ENCODE measurements around the gene TRIP11. TPM values are rescaled to one million over a fixed set of nuclear protein-coding genes. Genes with fewer than 3 reads are reported as not detected.

The TRIP11 gene
- total RNA-seq, 1 donor from 2014 or later, result 49.7 TPM

DNA sequence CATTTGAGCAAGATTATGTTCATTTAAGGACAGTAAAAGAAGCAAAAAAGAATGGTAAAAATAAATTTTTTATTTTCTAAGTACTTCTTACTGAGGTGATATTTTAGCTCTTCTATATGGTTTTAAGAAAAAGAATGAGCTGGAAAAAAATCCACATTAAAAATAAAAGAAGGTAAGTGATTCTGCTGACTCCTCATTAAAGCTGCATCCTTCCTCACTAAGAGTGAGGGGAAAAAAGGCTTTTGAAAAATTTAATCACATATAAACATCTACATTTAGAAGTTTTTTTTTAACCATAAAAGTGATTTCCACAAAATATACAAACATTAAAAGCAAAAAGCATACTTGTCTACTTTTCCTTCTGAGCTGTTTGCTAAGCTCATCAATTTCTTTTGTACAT is 64.1 kb downstream of the TRIP11 start:
- intact Hi-C loops (cut with micrococcal nuclease), result no loop called here
- H3K36me3 ChIP-seq, result peaks cover 66% of the 10 kb centered on the region
- no peak overlapping the region for H3K4me3 ChIP-seq
- TF ChIP-seq, protein P1, sequence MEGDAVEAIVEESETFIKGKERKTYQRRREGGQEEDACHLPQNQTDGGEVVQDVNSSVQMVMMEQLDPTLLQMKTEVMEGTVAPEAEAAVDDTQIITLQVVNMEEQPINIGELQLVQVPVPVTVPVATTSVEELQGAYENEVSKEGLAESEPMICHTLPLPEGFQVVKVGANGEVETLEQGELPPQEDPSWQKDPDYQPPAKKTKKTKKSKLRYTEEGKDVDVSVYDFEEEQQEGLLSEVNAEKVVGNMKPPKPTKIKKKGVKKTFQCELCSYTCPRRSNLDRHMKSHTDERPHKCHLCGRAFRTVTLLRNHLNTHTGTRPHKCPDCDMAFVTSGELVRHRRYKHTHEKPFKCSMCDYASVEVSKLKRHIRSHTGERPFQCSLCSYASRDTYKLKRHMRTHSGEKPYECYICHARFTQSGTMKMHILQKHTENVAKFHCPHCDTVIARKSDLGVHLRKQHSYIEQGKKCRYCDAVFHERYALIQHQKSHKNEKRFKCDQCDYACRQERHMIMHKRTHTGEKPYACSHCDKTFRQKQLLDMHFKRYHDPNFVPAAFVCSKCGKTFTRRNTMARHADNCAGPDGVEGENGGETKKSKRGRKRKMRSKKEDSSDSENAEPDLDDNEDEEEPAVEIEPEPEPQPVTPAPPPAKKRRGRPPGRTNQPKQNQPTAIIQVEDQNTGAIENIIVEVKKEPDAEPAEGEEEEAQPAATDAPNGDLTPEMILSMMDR (IDR thresholded peaks at IDR 0.05; ENCODE audit: borderline replicate concordance), result no peak
- no peaks in the 10 kb centered on the region for H3K27me3 ChIP-seq (ENCODE audit: low read depth)
- H3K9me3 ChIP-seq (replicated peaks), result no peaks in the 10 kb centered on the region
- DNase-seq, result no peak
- peaks cover 22% of the 10 kb centered on the region for H3K4me1 ChIP-seq
- no peak overlapping the region for H3K27ac ChIP-seq (replicated peaks)

GRCh38 chr14:91971188-91971778 is 68.6 kb downstream of the TRIP11 start:
- Histone ChIP-seq H3K4me3 (no peak overlapping the region), H3K27ac (replicated peaks) (no peak overlapping the region), H3K9me3 (replicated peaks) (no peaks in the 10 kb centered on the region), H3K36me3 (peaks cover 85% of the 10 kb centered on the region), H3K27me3 (ENCODE audit: low read depth) (no peaks in the 10 kb centered on the region), H3K4me1 (no peaks in the 10 kb centered on the region)
- DNase-seq, result no peak
- intact Hi-C loops (cut with micrococcal nuclease), result no loop called here
- TF ChIP-seq, protein P1 (IDR thresholded peaks at IDR 0.05; ENCODE audit: borderline replicate concordance), result no peak

GRCh38 chr14:91968280-91968679 is 71.6 kb downstream of the TRIP11 start:
- H3K27me3 ChIP-seq (ENCODE audit: low read depth), result no peaks in the 10 kb centered on the region
- H3K36me3 ChIP-seq, result peaks cover 66% of the 10 kb centered on the region
- no peaks in the 10 kb centered on the region for H3K4me1 ChIP-seq
- H3K27ac ChIP-seq (replicated peaks), result no peak overlapping the region
- no peak overlapping the region for H3K4me3 ChIP-seq
- TF ChIP-seq, protein P1 (IDR thresholded peaks at IDR 0.05; ENCODE audit: borderline replicate concordance), result no peak
- no peaks in the 10 kb centered on the region for H3K9me3 ChIP-seq (replicated peaks)
- intact Hi-C loops (cut with micrococcal nuclease), result no loop called here
- DNase-seq, result no peak

- DNase-seq, result no peak
- H3K9me3 ChIP-seq (replicated peaks), result no peaks in the 10 kb centered on the region
- TF ChIP-seq, protein P1 (IDR thresholded peaks at IDR 0.05; ENCODE audit: borderline replicate concordance), result no peak
- H3K4me1 ChIP-seq, result no peaks in the 10 kb centered on the region
- no peak overlapping the region for H3K4me3 ChIP-seq
- peaks cover 31% of the 10 kb centered on the region for H3K36me3 ChIP-seq
- no peak overlapping the region for H3K27ac ChIP-seq (replicated peaks)
- intact Hi-C loops (cut with micrococcal nuclease), result no loop called here
- H3K27me3 ChIP-seq (ENCODE audit: low read depth), result no peaks in the 10 kb centered on the region
These were observed 75.1 kb downstream of the TRIP11 start for GRCh38 chr14:91964724-91965123.

DNA sequence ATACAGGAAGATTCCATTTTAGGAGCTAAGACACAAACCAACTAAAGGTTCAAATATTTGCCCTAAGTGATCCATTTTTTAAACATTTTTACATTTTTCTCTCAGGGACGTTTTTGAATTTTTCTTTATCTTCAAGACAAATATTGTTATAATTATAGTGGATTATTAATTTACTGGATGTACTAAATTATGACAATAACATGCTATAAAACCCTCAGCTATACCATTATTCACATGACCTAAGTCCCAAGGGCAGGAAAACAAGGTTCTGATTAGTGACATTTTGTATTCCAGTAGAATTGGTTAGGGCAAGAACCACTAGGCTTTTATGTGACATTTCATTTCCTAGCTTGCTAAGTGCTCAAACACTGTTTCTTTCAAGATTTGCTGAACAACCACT is 75.8 kb downstream of the TRIP11 start:
- intact Hi-C loops (cut with micrococcal nuclease), result no loop called here
- H3K36me3 ChIP-seq, result peaks cover 24% of the 10 kb centered on the region

More for the DNA sequence above, 75.8 kb downstream of the TRIP11 start:
- no peak for DNase-seq
- no peak overlapping the region for H3K4me3 ChIP-seq
- no peak overlapping the region for H3K27ac ChIP-seq (replicated peaks)
- no peaks in the 10 kb centered on the region for H3K9me3 ChIP-seq (replicated peaks)
- H3K4me1 ChIP-seq, result no peaks in the 10 kb centered on the region
- H3K27me3 ChIP-seq (ENCODE audit: low read depth), result peaks cover 6% of the 10 kb centered on the region
- TF ChIP-seq, protein P1 (IDR thresholded peaks at IDR 0.05; ENCODE audit: borderline replicate concordance), result no peak
